Calu3 (cell line): ENCODE measurements around the gene BEND7. TPM values are rescaled to one million over a fixed set of nuclear protein-coding genes. Genes with fewer than 3 reads are reported as not detected.

Experiments
- BruUV-seq: library from RNA; stranded (reverse); fragments of 400-500 nt; replicated peaks from 2 replicates; lab custom pipeline; 2021; lab: Mats Ljungman, UMichigan
- CTCF ChIA-PET: fragments of 300-600 bp; sonication (Branson Sonifier 250); formaldehyde crosslinking; loops from one replicate; lab custom pipeline; 2022; ENCODE audit warnings: antibody characterized with exemption; lab: Charles Lee
- DNase-seq: peaks from one replicate; pipeline ENCODE4 v3.0.0; 2022
- H3K27ac Mint-ChIP-seq: one replicate; pipeline ENCODE4 v1.8.0; 2022; ENCODE audit warnings: mixed read lengths; ENCODE audit not compliant: unreplicated experiment
- H3K27me3 Mint-ChIP-seq: one replicate; pipeline ENCODE4 v1.8.0; 2022; ENCODE audit warnings: mixed read lengths; ENCODE audit not compliant: unreplicated experiment
- H3K36me3 Mint-ChIP-seq: one replicate; pipeline ENCODE4 v1.8.0; 2022; ENCODE audit warnings: mild to moderate bottlenecking, moderate library complexity, mixed read lengths; ENCODE audit not compliant: insufficient read depth, unreplicated experiment
- H3K4me1 Mint-ChIP-seq: one replicate; pipeline ENCODE4 v1.8.0; 2022; ENCODE audit warnings: mild to moderate bottlenecking, low read depth, mixed read lengths; ENCODE audit not compliant: unreplicated experiment
- H3K4me3 Mint-ChIP-seq: one replicate; pipeline ENCODE4 v1.8.0; 2022; ENCODE audit warnings: mild to moderate bottlenecking, low read depth, moderate library complexity, mixed read lengths; ENCODE audit not compliant: unreplicated experiment
- H3K9me3 Mint-ChIP-seq: one replicate; pipeline ENCODE4 v1.8.0; 2022; ENCODE audit warnings: low read depth, mixed read lengths; ENCODE audit not compliant: unreplicated experiment
- intact Hi-C: fragments of 100-400 bp; cut with micrococcal nuclease; formaldehyde crosslinking; loops from one replicate; pipeline ENCODE4 v1.10.0; 2022; ENCODE audit not compliant: unreplicated experiment
- total RNA-seq: library from RNA; stranded (reverse); gene quantifications from 2 replicates; pipeline ENCODE4 v1.2.3, GENCODE V29; 2022
- TF ChIP-seq, protein P1 (sequence below): fragments of 200-600 bp; IDR thresholded peaks from one replicate; pipeline ENCODE4 v1.8.0; 2022; ENCODE audit warnings: antibody characterized with exemption; ENCODE audit not compliant: unreplicated experiment

Gene BEND7
- total RNA-seq, 1 experiment from 2014 or later, result 8.3 TPM

DNA sequence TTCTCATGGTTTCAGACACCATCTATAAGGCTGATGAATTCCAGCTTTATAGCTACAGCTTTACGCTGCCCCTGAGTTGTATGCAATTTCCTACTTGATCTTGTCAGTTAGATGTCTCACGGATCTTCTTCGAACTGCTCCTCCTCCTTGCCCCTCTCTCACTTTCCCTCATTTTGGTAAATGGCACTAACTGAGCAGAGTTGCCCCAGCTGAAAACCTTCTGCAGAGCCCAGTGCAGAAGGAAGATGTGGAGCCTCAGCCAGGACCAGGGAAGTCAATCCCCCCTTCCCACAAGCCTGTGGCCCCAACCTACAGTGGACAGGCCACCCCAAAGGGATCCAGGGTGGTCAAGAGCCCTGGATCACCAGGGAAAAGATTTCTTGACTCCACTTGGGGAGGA is 131.8 kb downstream of the BEND7 start:
- no peak overlapping the region for H3K4me3 Mint-ChIP-seq
- intact Hi-C loops, result no loop called here
- CTCF ChIA-PET, result no interaction called here

DNA sequence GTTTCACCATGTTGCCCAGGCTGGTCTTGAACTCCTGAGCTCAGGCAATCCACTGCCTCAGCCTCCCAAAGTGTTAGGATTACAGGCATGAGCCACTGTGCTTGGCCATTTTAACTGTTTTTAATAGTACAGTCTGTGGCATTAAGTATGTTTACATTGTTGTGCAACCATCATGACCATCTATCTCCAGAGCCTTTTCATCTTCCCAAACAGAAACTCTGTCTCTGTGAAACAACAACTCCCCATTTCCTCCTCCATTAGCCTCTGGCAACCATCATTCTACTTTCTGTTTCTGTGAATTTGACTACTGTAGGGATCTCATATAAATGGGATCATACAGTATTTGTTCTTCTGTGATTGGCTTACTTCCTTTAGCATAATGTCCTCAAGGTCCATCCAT is 132.4 kb downstream of the BEND7 start:
- Mint-ChIP-seq H3K9me3 (peaks cover 2% of the 10 kb centered on the region), H3K27me3 (peaks cover 54% of the 10 kb centered on the region), H3K27ac (no peak overlapping the region), H3K4me3 (no peak overlapping the region), H3K4me1 (no peaks in the 10 kb centered on the region), H3K36me3 (no peaks in the 10 kb centered on the region)
- TF ChIP-seq, protein P1, sequence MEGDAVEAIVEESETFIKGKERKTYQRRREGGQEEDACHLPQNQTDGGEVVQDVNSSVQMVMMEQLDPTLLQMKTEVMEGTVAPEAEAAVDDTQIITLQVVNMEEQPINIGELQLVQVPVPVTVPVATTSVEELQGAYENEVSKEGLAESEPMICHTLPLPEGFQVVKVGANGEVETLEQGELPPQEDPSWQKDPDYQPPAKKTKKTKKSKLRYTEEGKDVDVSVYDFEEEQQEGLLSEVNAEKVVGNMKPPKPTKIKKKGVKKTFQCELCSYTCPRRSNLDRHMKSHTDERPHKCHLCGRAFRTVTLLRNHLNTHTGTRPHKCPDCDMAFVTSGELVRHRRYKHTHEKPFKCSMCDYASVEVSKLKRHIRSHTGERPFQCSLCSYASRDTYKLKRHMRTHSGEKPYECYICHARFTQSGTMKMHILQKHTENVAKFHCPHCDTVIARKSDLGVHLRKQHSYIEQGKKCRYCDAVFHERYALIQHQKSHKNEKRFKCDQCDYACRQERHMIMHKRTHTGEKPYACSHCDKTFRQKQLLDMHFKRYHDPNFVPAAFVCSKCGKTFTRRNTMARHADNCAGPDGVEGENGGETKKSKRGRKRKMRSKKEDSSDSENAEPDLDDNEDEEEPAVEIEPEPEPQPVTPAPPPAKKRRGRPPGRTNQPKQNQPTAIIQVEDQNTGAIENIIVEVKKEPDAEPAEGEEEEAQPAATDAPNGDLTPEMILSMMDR, result no peak
- no peak for DNase-seq
- intact Hi-C loops, result no loop called here
- no TSS peak for BruUV-seq
- CTCF ChIA-PET, result no interaction called here

More for the DNA sequence above, 131.8 kb downstream of the BEND7 start:
- BruUV-seq, result no TSS peak
- Mint-ChIP-seq H3K27ac (no peak overlapping the region), H3K36me3 (no peaks in the 10 kb centered on the region), H3K9me3 (peaks cover 2% of the 10 kb centered on the region), H3K27me3 (peaks cover 50% of the 10 kb centered on the region), H3K4me1 (no peaks in the 10 kb centered on the region)
- TF ChIP-seq, protein P1, result no peak
- no peak for DNase-seq

DNA sequence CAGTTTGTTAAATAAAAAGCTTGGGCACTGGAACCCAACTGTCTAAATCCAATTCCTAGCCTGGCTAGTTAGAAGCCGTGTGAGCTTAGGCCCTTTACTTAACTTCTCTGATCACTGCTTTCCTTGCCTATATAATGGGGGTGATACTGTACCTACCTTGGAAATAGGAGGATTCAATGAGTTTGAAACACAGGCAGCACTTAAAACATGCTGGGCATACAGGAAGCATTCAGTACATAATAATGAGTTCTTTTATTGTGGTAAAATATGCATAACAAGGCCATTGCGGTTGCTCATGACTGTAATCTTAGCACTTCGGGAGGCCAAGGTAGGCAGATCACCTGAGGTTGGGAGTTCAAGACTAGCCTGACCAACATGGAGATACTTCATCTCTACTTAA is 133.3 kb downstream of the BEND7 start:
- Mint-ChIP-seq H3K36me3 (no peaks in the 10 kb centered on the region), H3K27me3 (peaks cover 46% of the 10 kb centered on the region), H3K4me1 (no peaks in the 10 kb centered on the region), H3K9me3 (peaks cover 2% of the 10 kb centered on the region), H3K27ac (no peak overlapping the region), H3K4me3 (no peak overlapping the region)
- no TSS peak for BruUV-seq
- CTCF ChIA-PET, result no interaction called here
- intact Hi-C loops, result no loop called here
- no peak for DNase-seq
- TF ChIP-seq, protein P1, result no peak

GRCh38 chr10:13393640-13394039 is 135.2 kb downstream of the BEND7 start:
- CTCF ChIA-PET, result interaction anchor here (1.7 kb wide), 1 partner anchor 22 kb away, joined by 4 read pairs; no protein-coding TSS in a partner anchor
- intact Hi-C loops, result no loop called here

More at GRCh38 chr10:13393640-13394039, 135.2 kb downstream of the BEND7 start:
- TF ChIP-seq, protein P1, result no peak
- H3K4me1 Mint-ChIP-seq, result no peaks in the 10 kb centered on the region
- peaks cover 40% of the 10 kb centered on the region for H3K27me3 Mint-ChIP-seq
- no peak overlapping the region for H3K4me3 Mint-ChIP-seq
- no peak overlapping the region for H3K27ac Mint-ChIP-seq
- DNase-seq, result no peak
- no peaks in the 10 kb centered on the region for H3K36me3 Mint-ChIP-seq
- no peaks in the 10 kb centered on the region for H3K9me3 Mint-ChIP-seq
- BruUV-seq, result no TSS peak
